Measurements from ENCODE around the gene MORF4L1.
"Not testable (repeated sequence)": the region's sequence is repeated elsewhere in the genome, so short reads cannot be mapped to it uniquely, and the experiment has no call there.

Gene MORF4L1

DNA sequence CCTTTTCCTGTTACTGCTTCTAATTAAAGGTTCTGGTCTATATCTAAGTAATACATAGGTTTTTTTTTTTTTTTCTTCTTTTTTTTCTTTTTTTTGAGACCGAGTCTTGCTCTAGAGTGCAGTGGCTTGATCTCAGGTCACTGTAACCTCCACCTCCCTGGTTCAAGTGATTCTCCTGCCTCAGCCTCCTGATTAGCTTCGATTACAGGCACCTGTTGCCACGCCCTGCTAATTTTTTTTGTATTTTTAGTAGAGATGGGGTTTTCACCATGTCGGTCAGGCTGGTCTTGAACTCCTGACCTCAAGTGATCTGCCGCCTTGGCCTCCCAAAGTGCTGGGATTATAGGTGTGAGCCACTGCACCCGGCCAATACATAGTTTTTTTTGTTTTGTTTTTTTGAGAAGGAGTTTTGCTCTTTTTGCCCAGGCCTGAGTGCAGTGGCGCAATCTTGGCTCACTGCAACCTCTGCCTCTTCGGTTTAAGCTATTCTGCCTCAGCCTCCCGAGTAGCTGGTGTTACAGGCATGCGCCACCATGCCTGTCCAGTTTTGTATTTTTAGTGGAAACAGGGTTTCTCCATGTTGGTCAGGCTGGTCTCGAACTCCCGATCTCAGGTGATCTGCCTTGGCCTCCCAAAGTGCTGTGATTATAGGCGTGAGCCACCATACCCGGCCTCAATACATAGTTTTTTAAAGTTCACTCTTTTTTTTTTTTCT is 28.3 kb downstream of the MORF4L1 start:
- DNase-seq (ENCODE audit: low spot score): not testable (repeated sequence)

DNA sequence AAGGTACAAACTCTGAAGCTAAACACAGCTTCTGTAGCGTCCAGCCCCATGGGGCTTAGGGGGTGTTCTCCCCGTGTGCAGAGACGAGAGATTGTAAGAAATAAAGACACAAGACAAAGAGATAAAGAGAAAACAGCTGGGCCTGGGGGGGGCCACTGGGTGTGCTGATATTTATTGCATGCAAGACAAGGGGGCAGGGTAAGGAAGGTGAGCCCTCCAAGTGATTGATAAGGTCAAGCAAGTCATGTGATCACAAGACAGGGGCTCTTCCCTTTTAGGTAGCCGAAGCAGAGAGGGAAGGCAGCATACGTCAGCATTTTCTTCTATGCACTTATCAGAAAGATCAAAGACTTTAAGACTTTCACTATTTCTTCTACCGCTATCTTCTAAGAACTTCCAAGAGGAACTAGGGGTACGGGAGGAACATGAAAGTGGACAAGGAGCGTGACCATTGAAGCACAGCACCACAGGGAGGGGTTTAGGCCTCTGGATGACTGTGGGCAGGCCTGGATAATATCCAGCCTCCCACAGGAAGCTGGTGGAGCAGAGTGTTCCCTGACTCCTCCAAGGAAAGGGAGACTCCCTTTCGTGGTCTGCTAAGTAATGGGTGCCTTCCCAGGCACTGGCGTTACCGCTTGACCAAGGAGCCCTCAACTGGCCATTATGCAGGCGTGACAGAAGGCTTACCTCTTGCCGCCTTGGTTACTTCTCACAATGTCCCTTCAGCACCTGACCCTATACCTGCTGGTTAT is 29.8 kb downstream of the MORF4L1 start:
- not testable (repeated sequence) for DNase-seq (ENCODE audit: low spot score)

- DNase-seq (ENCODE audit: low spot score): no peak
These were observed 32.1 kb downstream of the MORF4L1 start for GRCh38 chr15:78904599-78905358.

- no peak for DNase-seq (ENCODE audit: low spot score)
These were observed 33.6 kb downstream of the MORF4L1 start for GRCh38 chr15:78906316-78906620.

DNA sequence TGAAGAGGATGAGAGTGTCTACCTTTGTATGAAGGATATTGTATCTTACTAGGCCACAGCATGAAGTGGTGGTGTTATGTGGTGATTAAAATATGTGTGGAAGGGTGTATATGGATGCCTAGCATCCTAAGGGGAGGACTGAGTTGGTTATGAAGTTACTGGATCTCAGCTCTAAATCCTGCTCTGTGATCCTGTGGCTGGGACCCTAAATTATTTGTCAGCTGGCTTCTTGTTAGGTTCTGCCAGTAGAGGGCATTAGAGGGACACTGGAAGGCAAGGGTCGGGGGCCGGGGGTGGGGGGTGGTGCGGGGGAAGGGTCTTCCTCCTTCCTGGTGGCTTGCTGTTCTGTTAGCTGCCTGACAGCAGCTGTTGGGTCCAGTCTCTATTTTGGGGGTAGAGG is 34.9 kb downstream of the MORF4L1 start:
- no peak for DNase-seq (ENCODE audit: low spot score)

- DNase-seq (ENCODE audit: low spot score): no peak
These were observed 36.5 kb downstream of the MORF4L1 start for GRCh38 chr15:78909160-78909695.

- peak; percentile 62 for DNase-seq (ENCODE audit: low spot score)
These were observed 37.1 kb downstream of the MORF4L1 start for GRCh38 chr15:78909791-78910228.

GRCh38 chr15:78910271-78910670 is 37.6 kb downstream of the MORF4L1 start:
- DNase-seq (ENCODE audit: low spot score): no peak

GRCh38 chr15:78912316-78912715 is 39.6 kb downstream of the MORF4L1 start:
- no peak for DNase-seq (ENCODE audit: low spot score)

DNA sequence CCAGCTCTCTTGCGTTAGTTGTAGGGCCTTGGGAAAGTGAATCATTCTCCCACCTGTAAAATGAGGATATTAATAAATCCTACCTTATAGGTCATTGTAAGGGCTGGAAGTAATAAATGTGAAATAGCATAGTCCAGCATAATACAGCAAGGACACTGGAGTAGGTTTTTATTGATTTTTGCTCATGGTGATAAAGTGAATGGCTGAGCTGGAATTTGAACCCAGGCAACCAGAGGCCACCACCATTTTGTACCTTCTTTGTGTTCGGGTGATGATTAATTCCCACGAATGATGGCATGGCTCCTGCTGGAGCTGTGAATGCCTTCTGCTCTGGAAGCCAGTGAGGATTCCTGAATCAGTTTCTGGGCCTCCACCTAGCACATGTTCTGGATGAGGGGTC is 40.3 kb downstream of the MORF4L1 start:
- no peak for DNase-seq (ENCODE audit: low spot score)

- DNase-seq (ENCODE audit: low spot score): no peak
These were observed 41.5 kb downstream of the MORF4L1 start for GRCh38 chr15:78914027-78914764.

DNA sequence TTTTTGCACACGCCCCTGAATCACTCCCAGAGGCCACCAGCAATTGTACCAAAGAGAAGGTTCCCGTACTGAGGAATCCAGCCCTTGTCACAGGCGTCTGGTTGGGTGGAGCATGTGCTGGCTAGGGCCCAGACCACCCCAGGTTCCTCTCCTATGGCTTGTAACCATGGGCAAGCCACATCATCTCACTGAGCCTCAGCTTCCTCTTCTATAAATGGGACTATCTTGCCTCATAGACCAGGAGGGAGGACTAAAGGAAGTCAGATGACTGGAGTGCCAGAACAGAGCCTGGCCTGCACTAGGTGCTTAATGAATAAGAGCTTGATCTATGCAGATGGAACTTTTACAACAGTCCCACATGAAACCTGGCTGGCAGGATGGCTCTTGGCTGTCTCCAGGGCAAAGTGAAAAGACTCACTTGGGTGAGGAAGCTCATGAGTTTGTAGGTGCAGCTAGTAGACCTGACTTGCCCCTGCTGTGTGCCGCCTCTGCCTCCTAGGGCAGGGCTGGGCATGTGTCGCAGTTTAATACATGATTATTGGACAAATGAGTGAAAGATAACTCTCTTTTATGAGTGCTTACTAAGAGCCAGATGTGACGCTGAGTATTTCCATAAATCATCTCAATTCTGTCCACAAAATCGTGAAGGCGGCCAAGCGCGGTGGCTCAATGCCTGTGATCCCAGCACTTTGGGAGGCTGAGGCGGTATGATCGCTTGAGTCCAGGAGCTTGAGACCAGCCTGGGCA is 42.8 kb downstream of the MORF4L1 start:
- DNase-seq (ENCODE audit: low spot score): peak; percentile 79

- DNase-seq (ENCODE audit: low spot score): no peak
These were observed 43.4 kb downstream of the MORF4L1 start for GRCh38 chr15:78916088-78916487.

DNA sequence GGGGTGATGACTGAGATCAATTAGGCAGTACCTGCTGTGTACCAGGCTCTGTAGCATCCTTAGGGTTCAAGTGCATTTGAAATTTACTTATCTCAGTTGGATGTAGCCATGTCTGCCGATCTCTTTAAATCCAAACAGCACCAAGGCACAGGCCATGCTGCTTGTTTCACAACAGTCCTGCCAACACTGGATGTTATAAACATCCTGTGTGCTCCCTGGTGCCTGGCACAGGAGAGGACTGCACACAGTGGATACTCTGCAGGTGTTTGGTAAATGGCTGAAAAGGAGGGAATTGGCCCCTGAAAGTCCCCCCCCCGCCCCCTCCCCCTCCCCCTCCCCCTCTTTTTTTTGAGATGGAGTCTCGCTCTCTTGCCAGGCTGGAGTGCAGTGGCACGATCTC is 45.2 kb downstream of the MORF4L1 start:
- no peak for DNase-seq (ENCODE audit: low spot score)

GRCh38 chr15:78921517-78921916 is 48.8 kb downstream of the MORF4L1 start:
- DNase-seq (ENCODE audit: low spot score): no peak

GRCh38 chr15:78921940-78922339 is 49.2 kb downstream of the MORF4L1 start:
- DNase-seq (ENCODE audit: low spot score): peak; percentile 76

- DNase-seq (ENCODE audit: low spot score): no peak
These were observed 49.8 kb downstream of the MORF4L1 start for GRCh38 chr15:78922527-78922926.

DNA sequence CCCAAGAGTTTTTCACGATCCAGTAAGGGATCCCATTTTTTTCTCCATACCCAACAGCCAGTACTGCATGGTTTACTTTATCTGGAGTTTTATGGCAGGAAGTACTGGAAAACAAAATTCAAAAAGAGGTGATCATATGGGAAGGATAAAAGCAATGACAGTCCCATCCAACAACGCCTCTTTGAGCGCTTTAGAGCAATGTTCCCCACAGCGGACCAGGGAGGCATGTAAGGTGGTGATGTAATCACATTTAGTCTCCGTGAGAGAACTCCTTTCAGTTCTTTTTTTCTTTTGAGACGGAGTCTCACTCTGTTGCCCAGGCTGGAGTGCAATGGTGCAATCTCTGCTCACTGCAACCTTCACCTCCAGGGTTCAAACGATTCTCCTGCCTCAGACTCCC is 50.3 kb downstream of the MORF4L1 start:
- DNase-seq (ENCODE audit: low spot score): no peak

- DNase-seq (ENCODE audit: low spot score): no peak
These were observed 51.0 kb downstream of the MORF4L1 start for GRCh38 chr15:78923480-78924360.

- DNase-seq (ENCODE audit: low spot score): no peak
These were observed 52.5 kb downstream of the MORF4L1 start for GRCh38 chr15:78925076-78925624.

All from Ammon's horn (tissue), 1 donor.